CD14-positive monocyte (primary cell): ENCODE data around the gene TLR8. TPM values are rescaled to one million over a fixed set of nuclear protein-coding genes. Genes with fewer than 3 reads are reported as not detected.

Experiments
- DNase-seq, 3 donors: peaks; one replicate each; pipeline ENCODE4 v3.0.0-alpha.2; 2011 to 2022
- H2AFZ ChIP-seq: 2 replicates; pipeline ENCODE4 v1.6.0; 2012; ENCODE audit warnings: mild to moderate bottlenecking, low read depth, low read length, inconsistent platforms; ENCODE audit not compliant: insufficient read depth, poor library complexity, severe bottlenecking
- H3K27ac ChIP-seq, 2 donors: 1 replicate in 1 of 2; 2 replicates in 1 of 2; pipeline ENCODE4 v1.5.1; 2012 to 2013; ENCODE audit warnings: low read length in 2 of 2, control low read depth in 1 of 2, inconsistent platforms in 1 of 2, low read depth in 1 of 2, mild to moderate bottlenecking in 1 of 2
- H3K27me3 ChIP-seq, 2 donors: one replicate each; pipeline versions ENCODE4 v1.6.0 to v1.6.1; 2011 to 2013; ENCODE audit warnings: low read length in 2 of 2; ENCODE audit not compliant: control insufficient read depth in 2 of 2, insufficient read depth in 2 of 2
- H3K36me3 ChIP-seq, 2 donors: replicated peaks in 1 of 2; 1 replicate in 1 of 2; 2 replicates in 1 of 2; pipeline versions ENCODE4 v1.5.1 to v1.6.1; 2012 to 2013; ENCODE audit warnings: low read length in 2 of 2, control low read depth in 1 of 2, inconsistent platforms in 1 of 2, mild to moderate bottlenecking in 1 of 2; ENCODE audit not compliant: insufficient read depth in 2 of 2, control insufficient read depth in 1 of 2
- H3K4me1 ChIP-seq, 2 donors: 1 replicate in 1 of 2; 2 replicates in 1 of 2; pipeline versions ENCODE4 v1.5.1 to v1.6.1; 2012 to 2013; ENCODE audit warnings: low read length in 2 of 2, control low read depth in 1 of 2, inconsistent platforms in 1 of 2, mild to moderate bottlenecking in 1 of 2, moderate library complexity in 1 of 2; ENCODE audit not compliant: insufficient read depth in 2 of 2, control insufficient read depth in 1 of 2
- H3K4me2 ChIP-seq: replicated peaks from 2 replicates; pipeline ENCODE3; 2012; ENCODE audit warnings: low read length, moderate library complexity, mild to moderate bottlenecking; ENCODE audit not compliant: poor library complexity, severe bottlenecking; ENCODE audit errors: extremely low read depth
- H3K4me3 ChIP-seq, 3 experiments: fragments of 200-600 bp in 1 of 3; sonication (generic) in 1 of 3; replicated peaks in 1 of 3; 1 replicate in 2 of 3; 2 replicates in 1 of 3; pipeline ENCODE4 v1.5.1; 2011 to 2013; ENCODE audit warnings: low read length in 3 of 3, mild to moderate bottlenecking in 3 of 3, control low read depth in 2 of 3, low read depth in 2 of 3, inconsistent platforms in 1 of 3, moderate library complexity in 1 of 3
- H3K79me2 ChIP-seq: 2 replicates; pipeline ENCODE4 v1.6.0; 2012; ENCODE audit warnings: mild to moderate bottlenecking, control low read depth, inconsistent platforms, low read length, moderate library complexity; ENCODE audit not compliant: insufficient read depth
- H3K9ac ChIP-seq: 2 replicates; pipeline ENCODE4 v1.6.0; 2017; ENCODE audit warnings: low read length, mild to moderate bottlenecking; ENCODE audit not compliant: insufficient read depth, poor library complexity, severe bottlenecking
- H3K9me3 ChIP-seq, 2 donors: replicated peaks in 1 of 2; 1 replicate in 1 of 2; 2 replicates in 1 of 2; pipeline versions ENCODE4 v1.5.1 to v1.6.1; 2012 to 2013; ENCODE audit warnings: low read length in 2 of 2, control low read depth in 1 of 2; ENCODE audit not compliant: control insufficient read depth in 1 of 2, insufficient read depth in 1 of 2
- H4K20me1 ChIP-seq: 2 replicates; pipeline ENCODE4 v1.6.0; 2012; ENCODE audit warnings: mild to moderate bottlenecking, low read length, control low read depth, moderate library complexity; ENCODE audit not compliant: insufficient read depth
- H3K27ac Mint-ChIP-seq, 7 donors: one replicate each; pipeline ENCODE4 v1.8.0; 2020; ENCODE audit warnings: mild to moderate bottlenecking in 7 of 7, mixed read lengths in 7 of 7, moderate library complexity in 6 of 7, inconsistent platforms in 2 of 7
- H3K27me3 Mint-ChIP-seq, 3 donors: one replicate each; pipeline ENCODE4 v1.8.0; 2021 to 2022; ENCODE audit warnings: low read depth in 3 of 3, mild to moderate bottlenecking in 3 of 3, mixed read lengths in 3 of 3, moderate library complexity in 3 of 3, inconsistent platforms in 1 of 3
- H3K36me3 Mint-ChIP-seq, 2 donors: one replicate each; pipeline ENCODE4 v1.8.0; 2020; ENCODE audit warnings: mixed read lengths in 2 of 2, inconsistent platforms in 1 of 2, mild to moderate bottlenecking in 1 of 2
- H3K4me1 Mint-ChIP-seq: one replicate; pipeline ENCODE4 v1.8.0; 2020; ENCODE audit warnings: mild to moderate bottlenecking, mixed read lengths
- H3K4me3 Mint-ChIP-seq, 2 donors: one replicate each; pipeline ENCODE4 v1.8.0; 2020; ENCODE audit warnings: mild to moderate bottlenecking in 2 of 2, mixed read lengths in 2 of 2, moderate library complexity in 1 of 2
- H3K9me3 Mint-ChIP-seq, 7 donors: one replicate each; pipeline ENCODE4 v1.8.0; 2020 to 2022; ENCODE audit warnings: mixed read lengths in 7 of 7, mild to moderate bottlenecking in 6 of 7, moderate library complexity in 6 of 7, inconsistent platforms in 2 of 7
- CTCF ChIP-seq: fragments of 200-600 bp; IDR thresholded peaks from one replicate; pipeline ENCODE4 v1.8.0; 2022; ENCODE audit warnings: antibody characterized with exemption, mild to moderate bottlenecking
- WGBS: methylation state at CpG from one replicate; pipeline ENCODE4 v1.1.5; 2013; ENCODE audit warnings: missing lambda C conversion rate; ENCODE audit not compliant: insufficient coverage; 5-methylcytosine and 5-hydroxymethylcytosine counted together
- intact Hi-C, 2 donors: fragments of 100-400 bp; cut with micrococcal nuclease; formaldehyde crosslinking; loops; one replicate each; pipeline versions ENCODE4 v1.15.0 to v1.15.1; 2023
- polyA plus RNA-seq, 3 donors: library from polyadenylated mRNA; depleted of rRNA in 1 of 3; unstranded in 2 of 3; stranded (reverse) in 1 of 3; fragments of 300-500 nt in 2 of 3; fragments of >200 nt in 1 of 3; fragmentation: Illumina TruSeq in 2 of 3; gene quantifications; 1 replicate in 2 of 3; 2 replicates in 1 of 3; pipeline ENCODE4 v1.2.3, GENCODE V29; 2012 to 2021

TLR8 gene
- polyA plus RNA-seq, 3 donors: 23.1 to 61.9 (median 48.5) TPM

- no peak overlapping the region for H3K4me3 ChIP-seq
- no peak for TF ChIP-seq CTCF
- Mint-ChIP-seq H3K4me3 (no peak overlapping the region), H3K36me3 (peaks cover 19 to 45% of the 10 kb centered on the region in 2 donors), H3K27me3 (peaks cover 0 to 31% (median 0%) of the 10 kb centered on the region in 3 donors), H3K9me3 (peaks cover 0 to 5% (median 0%) of the 10 kb centered on the region in 7 donors), H3K4me1 (peaks cover 46% of the 10 kb centered on the region), H3K27ac (no peak overlapping the region)
- no CpG with 5 or more reads among the region's 3 CpGs for WGBS
- H2AFZ ChIP-seq: no peak overlapping the region
- no peak overlapping the region for H3K9ac ChIP-seq
- H3K79me2 ChIP-seq: peaks cover 16% of the 10 kb centered on the region
- H4K20me1 ChIP-seq: peaks cover 13% of the 10 kb centered on the region
- no peak overlapping the region for H3K4me2 ChIP-seq
- H3K9me3 ChIP-seq: no peaks in the 10 kb centered on the region
- peaks cover 20 to 29% of the 10 kb centered on the region in 2 donors for H3K36me3 ChIP-seq
- peaks cover 0 to 46% of the 10 kb centered on the region in 2 donors for H3K27me3 ChIP-seq
- intact Hi-C loops: no loop called here
- no peak overlapping the region for H3K27ac ChIP-seq
- peaks cover 34 to 37% of the 10 kb centered on the region in 2 donors for H3K4me1 ChIP-seq
- no peak for DNase-seq
Observed at GRCh38 chrX:12886545-12886944, 19.9 kb upstream of the TLR8 start.

GRCh38 chrX:12887141-12887540 lies 19.3 kb upstream of the TLR8 start:
- TF ChIP-seq CTCF: no peak
- Histone ChIP-seq H3K27ac (no peak overlapping the region), H3K79me2 (peaks cover 16% of the 10 kb centered on the region), H3K4me1 (peaks cover 36 to 37% of the 10 kb centered on the region in 2 donors), H3K4me2 (no peak overlapping the region), H3K27me3 (peaks cover 0 to 41% of the 10 kb centered on the region in 2 donors), H3K9ac (no peak overlapping the region), H2AFZ (no peak overlapping the region), H3K9me3 (no peaks in the 10 kb centered on the region), H3K4me3 (no peak overlapping the region), H3K36me3 (peaks cover 20 to 29% of the 10 kb centered on the region in 2 donors), H4K20me1 (peaks cover 13% of the 10 kb centered on the region)
- H3K4me3 Mint-ChIP-seq: no peak overlapping the region
- intact Hi-C loops: no loop called here
- peaks cover 46% of the 10 kb centered on the region for H3K4me1 Mint-ChIP-seq
- peaks cover 0 to 31% (median 0%) of the 10 kb centered on the region in 3 donors for H3K27me3 Mint-ChIP-seq
- WGBS: no CpG with 5 or more reads among the region's 2 CpGs
- peaks cover 0 to 5% (median 0%) of the 10 kb centered on the region in 7 donors for H3K9me3 Mint-ChIP-seq
- no peak overlapping the region for H3K27ac Mint-ChIP-seq
- DNase-seq: no peak
- H3K36me3 Mint-ChIP-seq: peaks cover 21 to 41% of the 10 kb centered on the region in 2 donors
